Spleen (tissue), 11 donors: ENCODE data around the gene COL25A1. TPM values are rescaled to one million over a fixed set of nuclear protein-coding genes. Genes with fewer than 3 reads are reported as not detected.

ENCODE experiments used
- DNase-seq: peaks from one replicate; pipeline ENCODE4 v3.0.0-alpha.2; 2020
- H3K27ac ChIP-seq, 8 donors: fragments of 200-600 bp; sonication (generic) in 7 of 8; 1 replicate in 4 of 8; 2 replicates in 4 of 8; pipeline versions ENCODE4 v1.5.0 to v1.8.0; 2016 to 2021; ENCODE audit warnings: inconsistent platforms in 4 of 8, mild to moderate bottlenecking in 4 of 8, moderate library complexity in 1 of 8
- H3K27me3 ChIP-seq, 7 donors: fragments of 200-600 bp; sonication (generic) in 6 of 7; replicated peaks in 1 of 7; 1 replicate in 4 of 7; 2 replicates in 3 of 7; pipeline versions ENCODE4 v1.5.0 to v1.8.0; 2016 to 2021; ENCODE audit warnings: inconsistent platforms in 3 of 7, mild to moderate bottlenecking in 1 of 7
- H3K36me3 ChIP-seq, 6 donors: fragments of 200-600 bp; sonication (generic) in 5 of 6; 1 replicate in 4 of 6; 2 replicates in 2 of 6; pipeline versions ENCODE4 v1.5.0 to v1.8.0; 2016 to 2021; ENCODE audit warnings: inconsistent platforms in 2 of 6
- H3K4me1 ChIP-seq, 6 donors: fragments of 200-600 bp; sonication (generic) in 5 of 6; 1 replicate in 3 of 6; 2 replicates in 3 of 6; pipeline versions ENCODE4 v1.5.0 to v1.8.0; 2016 to 2021; ENCODE audit warnings: inconsistent platforms in 3 of 6
- H3K4me3 ChIP-seq, 8 donors: fragments of 200-600 bp; sonication (generic) in 7 of 8; 1 replicate in 4 of 8; 2 replicates in 4 of 8; pipeline versions ENCODE4 v1.5.0 to v1.8.0; 2016 to 2021; ENCODE audit warnings: inconsistent platforms in 4 of 8, mild to moderate bottlenecking in 4 of 8, moderate library complexity in 2 of 8
- H3K9me3 ChIP-seq, 8 donors: fragments of 200-600 bp; sonication (generic) in 7 of 8; 1 replicate in 4 of 8; 2 replicates in 4 of 8; pipeline versions ENCODE4 v1.5.0 to v1.8.0; 2016 to 2021; ENCODE audit warnings: inconsistent platforms in 4 of 8
- POLR2A ChIP-seq, 3 donors: fragments of 450-650 bp; IDR thresholded peaks; one replicate each; pipeline ENCODE4 v1.5.1; 2017; ENCODE audit warnings: antibody characterized with exemption in 3 of 3, mild to moderate bottlenecking in 1 of 3
- POLR2AphosphoS5 ChIP-seq, 3 donors: sonication (generic); formaldehyde crosslinking; IDR thresholded peaks; one replicate each; pipeline ENCODE4 v1.5.1; 2017; ENCODE audit warnings: antibody characterized with exemption in 3 of 3
- WGBS, 5 donors: extraction: QIAGEN DNeasy Blood & Tissue Kit in 3 of 5; methylation state at CpG; one replicate each; pipeline versions ENCODE4 v1.1.5 to v1.1.7; 2013 to 2018; 5-methylcytosine and 5-hydroxymethylcytosine counted together
- intact Hi-C: fragments of 100-400 bp; cut with DNase I; formaldehyde crosslinking; loops from one replicate; pipeline ENCODE4 v1.15.0; 2023; ENCODE audit warnings: low total_unique reads
- polyA plus RNA-seq, 3 donors: library from polyadenylated mRNA; stranded (reverse); fragments of 200-250 nt; gene quantifications; one replicate each; pipeline ENCODE4 v1.2.1, GENCODE V29; 2013
- total RNA-seq, 7 donors: library from RNA; depleted of rRNA in 3 of 7; stranded (reverse); fragments of >200 nt in 3 of 7; fragmentation: NEBNext Ultra II Directional in 4 of 7; extraction: Animal tissue kit (Norgen Biotek cat#: 25700) in 4 of 7; gene quantifications; one replicate each; pipeline versions ENCODE4 v1.1.0 to v1.2.1, GENCODE V29; 2016 to 2021
- TF ChIP-seq, protein P1 (sequence below), 11 experiments: fragments of 200-600 bp in 7 of 11; fragments of 450-650 bp in 4 of 11; sonication (generic) in 4 of 11; IDR thresholded peaks in 8 of 11; conservative IDR thresholded peaks in 3 of 11; 1 replicate in 7 of 11; 2 replicates in 4 of 11; pipeline versions ENCODE4 v1.4.0 to v1.8.0; 2016 to 2021; ENCODE audit warnings: antibody characterized with exemption in 11 of 11, inconsistent platforms in 4 of 11, mild to moderate bottlenecking in 1 of 11
- donor health status: healthy with polysubstance abuse.
- donor health status: DM: no; HTN: no; CAD: no; lungs with moderate emphysema.
- donor health status: DM: no; HTN: no; CAD: no.
- donor health status: Bipolar disorder and iron deficiency.
- donor health status: healthy.
- donor health status: DM: no; HTN: no; CAD: no.
- donor health status: DM: yes; HTN: yes; CAD: no.

Gene COL25A1
- total and polyA plus RNA-seq, 10 donors: 0.06 to 1.9 (median 0.57) TPM; not detected in 1

DNA sequence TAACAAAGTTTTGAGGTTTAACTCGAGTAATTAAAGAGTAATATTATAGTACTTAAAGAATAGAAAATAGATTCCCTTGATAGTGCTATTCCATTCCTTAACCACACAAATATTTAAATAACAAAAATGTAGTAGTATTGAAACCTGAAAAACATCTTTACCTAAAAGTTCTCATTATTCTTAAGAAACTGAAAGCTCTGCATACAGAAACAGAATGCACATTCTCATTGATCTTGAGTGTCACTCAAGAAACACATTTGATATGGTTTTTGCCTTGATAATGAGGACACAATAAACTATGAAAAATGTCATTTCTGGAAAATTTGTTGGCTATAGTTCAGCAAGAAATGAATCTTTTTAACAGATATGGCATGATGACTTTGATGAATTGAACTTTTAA is 268.5 kb downstream of the COL25A1 start:
- H3K27ac ChIP-seq: no peak overlapping the region
- no peak for DNase-seq
- intact Hi-C loops: no loop called here
- H3K27me3 ChIP-seq: no peaks in the 10 kb centered on the region
- H3K36me3 ChIP-seq: no peaks in the 10 kb centered on the region
- H3K4me1 ChIP-seq: no peaks in the 10 kb centered on the region
- 83 to 92% (median 89%) methylated on average over 1 of the region's 1 CpG for WGBS, 5 donors
- TF ChIP-seq, protein P1, sequence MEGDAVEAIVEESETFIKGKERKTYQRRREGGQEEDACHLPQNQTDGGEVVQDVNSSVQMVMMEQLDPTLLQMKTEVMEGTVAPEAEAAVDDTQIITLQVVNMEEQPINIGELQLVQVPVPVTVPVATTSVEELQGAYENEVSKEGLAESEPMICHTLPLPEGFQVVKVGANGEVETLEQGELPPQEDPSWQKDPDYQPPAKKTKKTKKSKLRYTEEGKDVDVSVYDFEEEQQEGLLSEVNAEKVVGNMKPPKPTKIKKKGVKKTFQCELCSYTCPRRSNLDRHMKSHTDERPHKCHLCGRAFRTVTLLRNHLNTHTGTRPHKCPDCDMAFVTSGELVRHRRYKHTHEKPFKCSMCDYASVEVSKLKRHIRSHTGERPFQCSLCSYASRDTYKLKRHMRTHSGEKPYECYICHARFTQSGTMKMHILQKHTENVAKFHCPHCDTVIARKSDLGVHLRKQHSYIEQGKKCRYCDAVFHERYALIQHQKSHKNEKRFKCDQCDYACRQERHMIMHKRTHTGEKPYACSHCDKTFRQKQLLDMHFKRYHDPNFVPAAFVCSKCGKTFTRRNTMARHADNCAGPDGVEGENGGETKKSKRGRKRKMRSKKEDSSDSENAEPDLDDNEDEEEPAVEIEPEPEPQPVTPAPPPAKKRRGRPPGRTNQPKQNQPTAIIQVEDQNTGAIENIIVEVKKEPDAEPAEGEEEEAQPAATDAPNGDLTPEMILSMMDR (IDR thresholded peaks at IDR 0.05 in 8 of 11, conservative IDR thresholded peaks at IDR 0.05 in 3 of 11): no peak
- no peak for TF ChIP-seq POLR2AphosphoS5 (IDR thresholded peaks at IDR 0.05)
- TF ChIP-seq POLR2A (IDR thresholded peaks at IDR 0.05): no peak
- H3K4me3 ChIP-seq: no peak overlapping the region
- no peaks in the 10 kb centered on the region for H3K9me3 ChIP-seq

DNA sequence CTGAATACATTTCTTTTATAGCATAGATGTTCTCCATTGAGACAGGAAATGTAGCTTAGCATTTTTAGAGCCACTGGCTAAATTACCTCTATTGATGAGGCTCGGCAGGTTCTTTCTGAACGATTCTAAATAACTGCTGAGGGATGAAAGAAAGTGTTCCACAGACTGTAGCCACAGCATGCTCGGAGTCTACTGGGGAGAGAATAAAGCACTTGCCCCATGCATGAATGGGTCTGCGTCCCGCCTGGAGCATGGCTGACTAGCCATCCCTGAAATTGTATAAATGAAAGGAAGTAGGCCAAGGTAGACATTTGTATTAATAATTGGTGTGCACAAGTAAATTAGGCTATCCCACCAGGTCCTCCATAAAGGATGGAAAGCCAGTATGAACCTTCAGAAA is 269.8 kb downstream of the COL25A1 start:
- Histone ChIP-seq H3K9me3 (no peaks in the 10 kb centered on the region), H3K27me3 (no peaks in the 10 kb centered on the region), H3K27ac (no peak overlapping the region), H3K36me3 (no peaks in the 10 kb centered on the region), H3K4me1 (no peaks in the 10 kb centered on the region), H3K4me3 (no peak overlapping the region)
- DNase-seq: no peak
- intact Hi-C loops: no loop called here
- TF ChIP-seq, protein P1 (IDR thresholded peaks at IDR 0.05 in 8 of 11, conservative IDR thresholded peaks at IDR 0.05 in 3 of 11): no peak
- TF ChIP-seq POLR2A (IDR thresholded peaks at IDR 0.05) (no peak), POLR2AphosphoS5 (IDR thresholded peaks at IDR 0.05) (no peak)
- 79 to 92% (median 89%) methylated on average over 5 of the region's 5 CpGs for WGBS, 5 donors

- H3K4me3 ChIP-seq: no peak overlapping the region
- TF ChIP-seq POLR2AphosphoS5 (IDR thresholded peaks at IDR 0.05) (no peak), POLR2A (IDR thresholded peaks at IDR 0.05) (no peak)
- TF ChIP-seq, protein P1 (IDR thresholded peaks at IDR 0.05 in 8 of 11, conservative IDR thresholded peaks at IDR 0.05 in 3 of 11): no peak
- no peaks in the 10 kb centered on the region for H3K27me3 ChIP-seq
- no peaks in the 10 kb centered on the region for H3K36me3 ChIP-seq
- no peaks in the 10 kb centered on the region for H3K4me1 ChIP-seq
- DNase-seq: no peak
- 63 to 86% (median 68%) methylated on average over 4 of the region's 4 CpGs for WGBS, 5 donors
- intact Hi-C loops: no loop called here
- no peaks in the 10 kb centered on the region for H3K9me3 ChIP-seq
- no peak overlapping the region for H3K27ac ChIP-seq
These were observed 272.5 kb downstream of the COL25A1 start for GRCh38 chr4:109029987-109030386.

DNA sequence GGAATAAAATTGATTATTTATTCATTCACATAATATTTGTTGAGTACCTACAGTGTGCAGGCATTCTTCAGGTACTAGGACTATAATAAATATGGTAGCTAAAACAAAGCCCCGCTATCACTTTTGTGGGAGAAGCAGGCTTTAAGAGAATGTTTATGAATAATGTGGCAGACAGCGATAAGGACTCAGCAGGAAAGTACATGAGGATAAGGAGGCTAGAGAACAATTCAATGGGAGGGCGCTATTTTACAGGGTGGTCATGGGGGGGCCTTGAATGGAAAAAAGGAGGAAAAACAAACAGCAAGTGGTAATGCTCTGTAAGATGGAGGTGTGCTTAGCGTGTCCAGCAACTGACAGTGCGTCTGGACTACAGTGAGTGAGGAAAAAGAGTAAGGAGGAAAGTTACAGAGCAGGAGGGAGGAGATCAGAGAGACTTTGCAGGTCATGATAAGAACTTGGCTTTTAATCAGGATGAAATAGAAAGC is 275.4 kb downstream of the COL25A1 start:
- 62 to 94% (median 78%) methylated on average over 5 of the region's 5 CpGs for WGBS, 5 donors
- TF ChIP-seq POLR2A (IDR thresholded peaks at IDR 0.05): no peak
- TF ChIP-seq, protein P1 (IDR thresholded peaks at IDR 0.05 in 8 of 11, conservative IDR thresholded peaks at IDR 0.05 in 3 of 11): no peak
- TF ChIP-seq POLR2AphosphoS5 (IDR thresholded peaks at IDR 0.05): no peak
- DNase-seq: no peak

More for the DNA sequence above, 275.4 kb downstream of the COL25A1 start:
- peaks cover 0 to 11% (median 7%) of the 10 kb centered on the region in 8 donors for H3K9me3 ChIP-seq
- H3K4me3 ChIP-seq: no peak overlapping the region
- H3K36me3 ChIP-seq: no peaks in the 10 kb centered on the region
- H3K27ac ChIP-seq: no peak overlapping the region
- intact Hi-C loops: no loop called here
- H3K27me3 ChIP-seq: no peaks in the 10 kb centered on the region
- H3K4me1 ChIP-seq: no peaks in the 10 kb centered on the region
